Loucy (cell line): ENCODE results near the gene CACNA2D3.

Source experiments
- H2AFZ ChIP-seq: fragments of 200-600 bp; sonication (generic); 2 replicates; pipeline ENCODE4 v1.6.0; 2016; ENCODE audit warnings: antibody characterized with exemption, mild to moderate bottlenecking, low read length, moderate library complexity
- H3F3A ChIP-seq: fragments of 200-600 bp; 2 replicates; pipeline ENCODE4 v1.6.0; 2016; ENCODE audit warnings: antibody characterized with exemption, low read depth, mild to moderate bottlenecking
- H3K27me3 ChIP-seq: fragments of 200-600 bp; sonication (generic); 2 replicates; pipeline ENCODE4 v1.6.1; 2014; ENCODE audit warnings: low read length, mild to moderate bottlenecking; ENCODE audit not compliant: insufficient read depth, poor library complexity, severe bottlenecking
- H3K36me3 ChIP-seq: fragments of 200-600 bp; sonication (generic); 2 replicates; pipeline ENCODE4 v1.6.1; 2016; ENCODE audit warnings: low read length; ENCODE audit not compliant: insufficient read depth
- H3K4me1 ChIP-seq: fragments of 200-600 bp; sonication (generic); 2 replicates; pipeline ENCODE4 v1.5.1; 2014; ENCODE audit warnings: low read length, mild to moderate bottlenecking; ENCODE audit not compliant: insufficient read depth, poor library complexity, severe bottlenecking
- H3K4me2 ChIP-seq: fragments of 200-600 bp; sonication (generic); 2 replicates; pipeline ENCODE4 v1.6.0; 2014; ENCODE audit warnings: antibody characterized with exemption, low read length, low read depth, mild to moderate bottlenecking; ENCODE audit not compliant: poor library complexity, severe bottlenecking
- H3K4me3 ChIP-seq: fragments of 200-600 bp; sonication (generic); 2 replicates; pipeline ENCODE4 v1.5.1; 2014; ENCODE audit warnings: low read length, mild to moderate bottlenecking, mixed read lengths; ENCODE audit not compliant: poor library complexity, severe bottlenecking
- H3K79me2 ChIP-seq: fragments of 200-600 bp; sonication (generic); 2 replicates; pipeline ENCODE4 v1.6.1; 2014; ENCODE audit warnings: low read length; ENCODE audit not compliant: insufficient read depth
- H3K9ac ChIP-seq: fragments of 200-600 bp; sonication (generic); 2 replicates; pipeline ENCODE4 v1.6.0; 2014; ENCODE audit warnings: mild to moderate bottlenecking, low read depth, low read length, moderate library complexity; ENCODE audit not compliant: poor library complexity, severe bottlenecking
- H3K9me2 ChIP-seq: fragments of 200-600 bp; sonication (generic); replicated peaks from 2 replicates; pipeline ENCODE4 v1.6.1; 2016; ENCODE audit warnings: low read depth, low read length, mixed read lengths
- H3K9me3 ChIP-seq: fragments of 200-600 bp; sonication (generic); 2 replicates; pipeline ENCODE4 v1.6.1; 2014; ENCODE audit warnings: mild to moderate bottlenecking, antibody characterized with exemption, low read length, low read depth; ENCODE audit not compliant: insufficient read depth
- H4K20me1 ChIP-seq: fragments of 200-600 bp; sonication (generic); 2 replicates; pipeline ENCODE4 v1.6.0; 2014; ENCODE audit warnings: antibody characterized with exemption, low read length, mild to moderate bottlenecking; ENCODE audit not compliant: insufficient read depth, poor library complexity, severe bottlenecking
- CTCF ChIP-seq: fragments of 200-600 bp; sonication (generic); conservative IDR thresholded peaks from 2 replicates; pipeline ENCODE4 v1.5.1; 2014; ENCODE audit warnings: mild to moderate bottlenecking, antibody characterized with exemption, low read length
- EZH2phosphoT487 ChIP-seq: fragments of 200-600 bp; IDR thresholded peaks from 2 replicates; pipeline ENCODE4 v1.6.1; 2018; ENCODE audit warnings: antibody characterized with exemption, mild to moderate bottlenecking, moderate library complexity, borderline replicate concordance

Gene CACNA2D3

DNA sequence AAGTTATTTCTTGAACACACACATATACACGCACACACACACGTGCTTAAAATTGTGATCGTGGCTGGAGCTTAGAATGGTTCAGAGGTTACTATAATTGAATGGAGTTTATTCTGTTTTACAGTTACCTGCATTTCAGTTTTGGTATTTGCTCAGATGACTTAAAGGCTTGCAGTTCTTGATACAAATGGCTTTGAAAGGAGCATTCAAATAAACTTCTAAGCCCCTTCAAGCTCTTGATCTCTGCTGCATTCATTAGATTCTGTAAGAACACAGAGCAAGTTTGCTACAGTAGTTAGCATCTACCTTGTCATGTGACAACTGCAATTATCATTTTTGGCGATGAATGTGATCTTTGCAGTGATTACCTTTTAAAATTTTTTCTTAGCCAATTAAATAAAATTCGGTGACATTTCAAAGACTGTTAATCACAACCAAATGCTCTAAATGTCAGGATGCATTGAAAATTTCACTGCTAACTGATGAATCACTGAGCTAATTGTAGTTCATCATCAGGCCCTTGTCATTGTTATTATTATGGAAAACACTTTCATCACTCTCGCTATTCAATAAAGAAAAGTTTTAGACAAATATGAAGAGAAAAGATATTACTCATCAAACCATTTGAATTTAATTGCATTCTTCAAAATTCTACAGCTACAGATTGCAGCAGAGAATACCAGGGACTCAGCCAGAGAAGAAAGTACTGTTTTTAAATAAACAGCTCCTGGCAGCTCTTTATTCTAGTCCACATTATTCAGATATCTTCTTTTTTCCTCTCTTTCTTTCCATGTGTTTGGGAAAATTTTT, 509.4 kb downstream of the CACNA2D3 start:
- Histone ChIP-seq H2AFZ (no peak overlapping the region), H4K20me1 (no peaks in the 10 kb centered on the region), H3K9ac (no peak overlapping the region), H3K79me2 (no peaks in the 10 kb centered on the region), H3K27me3 (no peaks in the 10 kb centered on the region), H3K9me2 (no peaks in the 10 kb centered on the region), H3K4me3 (no peak overlapping the region), H3F3A (no peaks in the 10 kb centered on the region), H3K4me1 (no peaks in the 10 kb centered on the region), H3K36me3 (no peaks in the 10 kb centered on the region), H3K4me2 (no peak overlapping the region), H3K9me3 (no peaks in the 10 kb centered on the region; the same call in 1 of the 2 replicates)
- TF ChIP-seq CTCF (no peak), EZH2phosphoT487 (no peak)

- TF ChIP-seq CTCF (no peak), EZH2phosphoT487 (no peak)
- Histone ChIP-seq H3K4me3 (no peak overlapping the region), H3K36me3 (no peaks in the 10 kb centered on the region), H2AFZ (no peak overlapping the region), H3K9ac (no peak overlapping the region), H3K4me1 (no peaks in the 10 kb centered on the region), H3K4me2 (no peak overlapping the region), H3K9me3 (no peaks in the 10 kb centered on the region; the same call in 1 of the 2 replicates), H3K27me3 (no peaks in the 10 kb centered on the region), H3F3A (no peaks in the 10 kb centered on the region), H3K9me2 (no peaks in the 10 kb centered on the region), H4K20me1 (no peaks in the 10 kb centered on the region), H3K79me2 (no peaks in the 10 kb centered on the region)
Measured at GRCh38 chr3:54632326-54632665, 509.9 kb downstream of the CACNA2D3 start.

DNA sequence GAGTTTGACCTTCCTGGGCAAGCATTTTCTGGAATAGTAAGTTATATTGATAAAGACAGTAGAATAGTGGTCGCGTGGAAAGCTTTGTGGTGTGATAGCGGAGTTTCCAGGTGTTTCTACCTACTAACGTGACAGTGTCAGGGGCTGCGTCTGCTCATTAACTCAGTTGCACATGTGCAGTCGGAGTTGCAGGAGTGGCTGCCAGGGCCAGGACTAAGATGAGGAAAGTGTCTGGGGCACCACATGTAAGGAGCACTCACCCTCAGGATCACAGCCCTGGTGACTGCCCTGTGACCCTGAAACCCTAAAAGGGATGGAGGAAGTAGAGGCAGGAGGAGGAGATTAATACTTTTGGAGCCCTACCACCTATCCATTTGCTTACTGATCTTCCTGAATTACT, 510.5 kb downstream of the CACNA2D3 start:
- Histone ChIP-seq H3K4me2 (no peak overlapping the region), H3K9me2 (no peaks in the 10 kb centered on the region), H3K9ac (no peak overlapping the region), H3K9me3 (no peaks in the 10 kb centered on the region; the same call in 1 of the 2 replicates), H4K20me1 (no peaks in the 10 kb centered on the region), H2AFZ (no peak overlapping the region), H3K27me3 (no peaks in the 10 kb centered on the region), H3K4me1 (no peaks in the 10 kb centered on the region), H3K36me3 (no peaks in the 10 kb centered on the region), H3K79me2 (no peaks in the 10 kb centered on the region), H3F3A (no peaks in the 10 kb centered on the region), H3K4me3 (no peak overlapping the region)
- no peak for TF ChIP-seq EZH2phosphoT487
- TF ChIP-seq CTCF = no peak
